DMS114 treated with DMSO at 0.1 percent for 48 hours (cell line): ENCODE measurements around the gene IKZF3.
"Not testable (repeated sequence)": the region's sequence is repeated elsewhere in the genome, so short reads cannot be mapped to it uniquely, and the experiment has no call there.

Source experiments
- DNase-seq: peaks from one replicate; lab custom pipeline; 2025; ENCODE audit not compliant: unreplicated experiment; lab: John Stamatoyannopoulos, UW

IKZF3 gene

DNA sequence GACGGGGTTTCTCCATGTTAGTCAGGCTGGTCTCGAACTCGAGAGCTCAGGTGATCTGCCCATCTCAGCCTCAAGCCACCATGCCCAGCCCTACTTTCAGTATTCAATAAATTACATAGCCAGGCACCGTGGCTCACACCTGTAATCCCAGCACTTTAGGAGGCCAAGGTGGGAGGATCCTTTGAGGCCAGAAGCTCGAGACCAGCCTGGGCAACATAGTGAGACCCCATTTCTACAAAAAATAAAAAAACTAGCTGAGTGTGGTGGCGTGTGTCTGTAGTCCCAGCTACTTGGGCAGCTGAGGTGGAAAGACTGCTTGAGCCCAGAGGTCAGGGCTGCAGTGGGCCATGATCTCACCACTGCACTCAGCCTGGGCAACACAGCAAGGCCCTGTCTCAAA is 142.0 kb downstream of the IKZF3 start:
- DNase-seq: no peak

DNA sequence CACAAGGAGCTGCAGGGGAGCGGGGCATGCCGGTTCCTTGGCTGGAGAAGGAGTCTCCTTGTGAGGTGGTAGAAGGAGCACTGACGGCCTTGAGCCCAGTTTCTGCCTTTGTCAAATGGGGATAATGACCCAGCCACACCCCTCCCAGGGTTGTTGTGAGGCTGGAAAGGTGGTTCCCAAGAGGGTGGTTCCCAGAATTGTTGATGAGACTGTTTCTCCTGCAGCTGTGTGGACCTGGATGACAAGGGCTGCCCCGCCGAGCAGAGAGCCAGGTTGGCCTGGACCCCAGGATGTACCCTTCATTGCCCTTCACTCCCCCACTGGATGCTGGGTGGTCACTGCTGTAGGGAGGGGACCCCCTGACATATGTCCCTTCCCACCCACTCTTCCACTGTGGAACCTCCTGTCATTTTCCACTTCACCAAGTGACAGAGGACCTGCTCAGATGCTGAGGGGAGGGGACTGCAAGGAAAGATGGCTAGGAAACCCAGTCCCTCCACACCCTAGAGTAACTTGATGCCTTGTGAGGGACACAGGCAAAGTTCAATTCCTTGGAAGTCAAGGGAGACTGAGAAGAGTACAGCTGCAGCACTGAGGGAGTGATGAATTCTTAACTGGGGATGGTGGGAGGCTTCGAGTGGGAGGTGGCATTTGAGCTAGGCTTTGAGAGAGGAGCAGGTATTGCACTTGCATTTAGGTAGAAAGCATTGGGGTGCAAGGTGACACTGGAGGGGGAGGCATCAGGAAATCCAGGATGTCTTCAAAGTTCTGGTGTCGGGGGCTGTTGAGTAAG is 144.4 kb downstream of the IKZF3 start:
- DNase-seq: no peak

DNA sequence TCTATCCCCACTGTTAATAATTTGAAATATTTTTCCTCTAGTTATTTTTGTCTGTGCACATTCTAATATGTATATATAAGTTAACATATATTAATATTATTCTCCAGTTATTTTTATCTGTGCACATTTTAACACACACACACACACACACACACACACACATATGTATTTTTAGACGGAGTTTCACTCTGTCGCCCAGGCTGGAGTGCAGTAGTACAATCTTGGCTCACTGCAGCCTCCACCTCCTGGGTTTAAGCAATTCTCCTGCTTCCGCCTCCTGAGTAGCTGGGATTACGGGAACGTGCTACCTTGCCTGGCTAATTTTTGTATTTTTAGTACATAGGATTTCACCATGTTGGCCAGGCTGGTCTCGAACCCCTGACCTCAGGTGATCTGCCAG is 146.5 kb downstream of the IKZF3 start:
- no peak for DNase-seq

DNA sequence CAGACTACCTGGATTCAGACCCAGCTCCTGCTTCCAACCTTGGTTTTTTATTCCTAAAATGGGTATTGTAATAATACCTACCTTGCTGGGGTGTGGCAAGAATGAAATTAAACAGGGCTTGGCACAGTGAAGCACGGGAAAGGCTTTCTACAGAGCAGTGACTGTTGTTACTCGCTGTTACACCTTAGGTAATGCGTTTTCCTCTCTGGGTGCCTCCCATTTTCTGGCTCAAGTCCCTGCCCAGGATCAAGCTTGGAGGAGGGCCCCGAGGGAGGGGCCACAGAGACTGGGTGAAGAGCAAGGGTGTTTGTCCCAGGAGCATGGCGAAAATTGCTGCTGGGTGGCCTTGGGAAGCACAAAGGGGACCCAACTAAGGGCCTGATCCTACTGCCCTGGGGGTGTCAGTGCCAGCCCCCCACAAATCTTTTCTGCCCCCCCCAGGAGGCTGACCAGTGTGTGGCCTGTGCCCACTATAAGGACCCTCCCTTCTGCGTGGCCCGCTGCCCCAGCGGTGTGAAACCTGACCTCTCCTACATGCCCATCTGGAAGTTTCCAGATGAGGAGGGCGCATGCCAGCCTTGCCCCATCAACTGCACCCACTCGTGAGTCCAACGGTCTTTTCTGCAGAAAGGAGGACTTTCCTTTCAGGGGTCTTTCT is 147.1 kb downstream of the IKZF3 start:
- DNase-seq: no peak

DNA sequence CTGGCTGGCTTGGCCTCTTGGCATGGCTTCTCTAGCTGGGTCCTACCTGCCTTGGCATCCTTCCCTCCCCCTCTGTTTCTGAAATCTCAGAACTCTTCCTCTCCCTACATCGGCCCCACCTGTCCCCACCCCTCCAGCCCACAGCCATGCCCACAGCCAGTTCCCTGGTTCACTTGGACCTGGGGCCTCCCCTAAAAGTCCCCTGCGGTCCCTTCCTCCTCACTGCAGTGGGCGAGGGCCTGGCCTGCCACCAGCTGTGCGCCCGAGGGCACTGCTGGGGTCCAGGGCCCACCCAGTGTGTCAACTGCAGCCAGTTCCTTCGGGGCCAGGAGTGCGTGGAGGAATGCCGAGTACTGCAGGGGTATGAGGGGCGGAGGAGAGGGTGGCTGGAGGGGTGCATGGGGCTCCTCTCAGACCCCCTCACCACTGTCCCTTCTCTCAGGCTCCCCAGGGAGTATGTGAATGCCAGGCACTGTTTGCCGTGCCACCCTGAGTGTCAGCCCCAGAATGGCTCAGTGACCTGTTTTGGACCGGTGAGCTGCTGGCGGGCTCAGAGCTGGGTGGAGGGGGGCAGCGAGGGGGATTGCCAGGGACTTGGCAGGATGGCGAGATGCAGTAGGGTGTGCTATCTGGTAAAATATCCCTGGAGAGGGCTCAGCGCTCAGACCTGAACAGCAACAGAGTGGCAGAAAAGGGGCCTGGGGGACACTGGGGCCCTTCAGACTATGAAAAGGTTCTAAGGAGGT is 147.9 kb downstream of the IKZF3 start:
- no peak for DNase-seq

DNA sequence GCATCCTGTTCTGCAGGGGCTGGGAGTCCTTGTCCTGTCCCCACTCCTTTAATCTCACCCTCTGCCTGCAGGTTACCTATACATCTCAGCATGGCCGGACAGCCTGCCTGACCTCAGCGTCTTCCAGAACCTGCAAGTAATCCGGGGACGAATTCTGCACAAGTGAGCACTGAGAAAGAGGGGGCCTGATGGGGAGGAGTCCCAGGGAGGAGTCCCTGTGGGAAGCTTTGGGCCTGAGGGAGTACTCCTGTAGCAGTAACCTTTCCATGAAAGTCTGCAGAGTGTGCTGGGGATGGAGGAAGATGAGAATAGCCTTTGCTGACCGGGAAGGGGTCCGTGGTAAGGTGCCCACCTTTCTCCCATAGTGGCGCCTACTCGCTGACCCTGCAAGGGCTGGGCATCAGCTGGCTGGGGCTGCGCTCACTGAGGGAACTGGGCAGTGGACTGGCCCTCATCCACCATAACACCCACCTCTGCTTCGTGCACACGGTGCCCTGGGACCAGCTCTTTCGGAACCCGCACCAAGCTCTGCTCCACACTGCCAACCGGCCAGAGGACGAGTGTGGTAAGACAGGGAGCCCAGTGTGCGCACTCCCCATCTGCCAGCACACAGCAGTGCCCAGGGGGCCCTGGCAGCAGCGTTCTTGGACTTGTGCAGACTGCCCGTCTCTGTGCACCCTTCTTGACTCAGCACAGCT is 148.6 kb downstream of the IKZF3 start:
- DNase-seq: no peak

DNA sequence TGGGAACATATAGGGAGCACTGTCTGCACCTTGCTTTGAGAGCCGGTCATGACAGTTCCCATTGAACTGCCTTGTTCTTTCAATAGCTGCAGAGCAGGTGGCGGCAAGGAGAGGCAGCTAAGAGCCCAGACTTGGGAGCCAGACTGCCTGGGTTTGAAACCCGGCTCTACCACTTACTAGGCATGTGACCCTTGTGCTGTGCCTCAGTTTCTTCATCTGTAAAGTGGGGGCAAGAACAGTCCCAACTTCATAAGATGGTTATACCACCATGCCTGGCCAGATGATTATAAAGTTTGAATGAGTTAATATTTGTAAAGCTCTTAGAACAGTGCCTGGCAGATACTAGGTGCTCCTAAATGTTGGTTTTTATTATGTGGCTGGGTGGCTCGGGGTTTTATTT is 149.9 kb downstream of the IKZF3 start:
- no peak for DNase-seq

DNA sequence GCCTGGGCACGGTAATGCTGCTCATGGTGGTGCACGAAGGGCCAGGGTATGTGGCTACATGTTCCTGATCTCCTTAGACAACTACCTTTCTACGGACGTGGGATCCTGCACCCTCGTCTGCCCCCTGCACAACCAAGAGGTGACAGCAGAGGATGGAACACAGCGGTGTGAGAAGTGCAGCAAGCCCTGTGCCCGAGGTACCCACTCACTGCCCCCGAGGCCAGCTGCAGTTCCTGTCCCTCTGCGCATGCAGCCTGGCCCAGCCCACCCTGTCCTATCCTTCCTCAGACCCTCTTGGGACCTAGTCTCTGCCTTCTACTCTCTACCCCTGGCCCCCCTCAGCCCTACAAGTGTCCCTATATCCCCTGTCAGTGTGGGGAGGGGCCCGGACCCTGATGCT is 152.3 kb downstream of the IKZF3 start:
- DNase-seq: no peak

DNA sequence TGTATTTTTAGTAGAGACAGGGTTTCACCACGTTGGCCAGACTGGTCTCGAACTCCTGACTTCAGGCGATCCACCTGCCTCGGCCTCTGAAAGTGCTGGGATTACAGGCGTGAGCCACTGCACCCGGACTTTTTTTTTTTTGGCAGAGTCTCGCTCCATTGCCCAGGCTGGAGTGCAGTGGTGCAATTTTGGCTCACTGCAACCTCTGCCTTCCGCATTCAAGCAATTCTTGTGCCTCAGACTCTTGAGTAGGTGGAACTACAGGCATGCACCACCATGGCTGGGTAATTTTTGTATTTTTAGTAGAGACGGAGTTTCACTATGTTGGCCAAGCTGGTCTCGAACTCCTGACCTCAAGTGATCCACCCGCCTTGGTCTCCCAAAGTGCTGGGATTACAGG is 153.0 kb downstream of the IKZF3 start:
- not testable (repeated sequence) for DNase-seq

DNA sequence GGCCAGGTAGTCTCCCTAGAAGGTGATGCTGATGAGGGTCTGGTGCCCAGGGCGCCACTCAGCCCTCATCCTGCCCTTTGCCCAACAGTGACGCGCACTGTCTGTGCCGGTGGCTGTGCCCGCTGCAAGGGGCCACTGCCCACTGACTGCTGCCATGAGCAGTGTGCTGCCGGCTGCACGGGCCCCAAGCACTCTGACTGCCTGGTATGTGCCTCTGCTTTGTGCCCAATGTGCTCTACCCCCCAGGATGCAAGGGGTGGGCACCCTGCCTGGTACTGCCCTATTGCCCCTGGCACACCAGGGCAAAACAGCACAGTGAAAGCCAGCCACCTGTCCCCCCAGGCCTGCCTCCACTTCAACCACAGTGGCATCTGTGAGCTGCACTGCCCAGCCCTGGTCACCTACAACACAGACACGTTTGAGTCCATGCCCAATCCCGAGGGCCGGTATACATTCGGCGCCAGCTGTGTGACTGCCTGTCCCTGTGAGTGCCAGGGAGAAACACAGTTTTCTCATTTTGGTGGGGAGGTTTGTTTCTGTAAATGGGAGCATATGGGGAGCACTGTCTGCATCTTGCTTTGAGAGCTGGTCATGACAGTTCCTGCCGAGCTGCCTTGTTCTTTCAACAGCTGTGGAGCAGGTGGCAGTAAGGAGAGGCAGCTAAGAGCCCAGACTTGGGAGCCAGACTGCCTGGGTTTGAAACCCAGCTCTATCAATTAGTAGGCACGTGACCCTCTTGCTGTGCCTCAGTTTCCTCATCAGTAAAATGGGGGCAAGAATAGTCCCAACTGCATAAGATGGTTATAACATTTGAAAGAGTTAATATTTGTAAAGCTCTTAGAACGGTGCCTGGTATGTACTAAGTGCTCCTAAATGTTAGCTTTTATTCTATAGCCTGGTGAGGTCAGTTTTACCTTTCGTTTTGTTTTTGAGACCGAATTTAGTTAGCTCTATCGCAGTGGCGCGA is 153.8 kb downstream of the IKZF3 start:
- DNase-seq: no peak

DNA sequence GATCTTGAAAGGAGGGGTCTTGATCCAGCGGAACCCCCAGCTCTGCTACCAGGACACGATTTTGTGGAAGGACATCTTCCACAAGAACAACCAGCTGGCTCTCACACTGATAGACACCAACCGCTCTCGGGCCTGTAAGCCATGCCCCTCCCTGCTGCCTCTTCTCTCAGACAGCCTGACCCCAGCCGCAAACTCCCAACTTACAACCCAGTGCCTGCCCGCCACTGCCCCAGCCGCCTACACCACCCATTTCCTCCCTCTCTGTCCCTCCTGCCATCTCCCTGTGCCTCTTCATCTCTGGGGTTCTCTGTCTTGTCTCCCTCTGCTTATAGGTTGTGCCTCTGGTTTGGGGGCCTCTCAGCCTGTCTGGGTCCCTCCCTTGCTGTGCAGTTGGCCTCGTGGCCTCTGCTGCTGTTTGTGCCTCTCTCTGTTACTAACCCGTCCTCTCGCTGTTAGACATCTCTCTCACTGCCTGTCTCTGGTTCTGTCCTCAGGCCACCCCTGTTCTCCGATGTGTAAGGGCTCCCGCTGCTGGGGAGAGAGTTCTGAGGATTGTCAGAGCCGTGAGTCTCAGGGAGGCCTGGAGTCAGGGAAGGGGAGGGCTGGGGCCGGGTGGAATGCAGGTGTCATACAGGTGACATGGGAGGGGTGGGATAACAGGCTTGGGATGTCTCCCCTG is 154.7 kb downstream of the IKZF3 start:
- no peak for DNase-seq
